Frontal cortex (tissue), 4 donors: ENCODE data around the gene TMEM141. TPM values are rescaled to one million over a fixed set of nuclear protein-coding genes. Genes with fewer than 3 reads are reported as not detected.
"Not testable (repeated sequence)": the region's sequence is repeated elsewhere in the genome, so short reads cannot be mapped to it uniquely, and the experiment has no call there.

Experiments
- DNase-seq, 2 donors: peaks; one replicate each; pipeline ENCODE4 v3.0.0; 2012; ENCODE audit warnings: low spot score in 2 of 2
- FAIRE-seq: peaks from 2 replicates; lab custom pipeline; 2012; peaks lifted over from hg19 to GRCh38; lab: Jason Lieb, UNC
- total RNA-seq: library from RNA; depleted of rRNA; stranded (reverse); fragments of >200 nt; gene quantifications from one replicate; pipeline ENCODE4 v1.2.3, GENCODE V29; 2014
- donor health status: control.
- donor health status: control.
- donor health status: control.

Gene TMEM141
- total RNA-seq, 1 donor from 2014 or later = 17.1 TPM

DNA sequence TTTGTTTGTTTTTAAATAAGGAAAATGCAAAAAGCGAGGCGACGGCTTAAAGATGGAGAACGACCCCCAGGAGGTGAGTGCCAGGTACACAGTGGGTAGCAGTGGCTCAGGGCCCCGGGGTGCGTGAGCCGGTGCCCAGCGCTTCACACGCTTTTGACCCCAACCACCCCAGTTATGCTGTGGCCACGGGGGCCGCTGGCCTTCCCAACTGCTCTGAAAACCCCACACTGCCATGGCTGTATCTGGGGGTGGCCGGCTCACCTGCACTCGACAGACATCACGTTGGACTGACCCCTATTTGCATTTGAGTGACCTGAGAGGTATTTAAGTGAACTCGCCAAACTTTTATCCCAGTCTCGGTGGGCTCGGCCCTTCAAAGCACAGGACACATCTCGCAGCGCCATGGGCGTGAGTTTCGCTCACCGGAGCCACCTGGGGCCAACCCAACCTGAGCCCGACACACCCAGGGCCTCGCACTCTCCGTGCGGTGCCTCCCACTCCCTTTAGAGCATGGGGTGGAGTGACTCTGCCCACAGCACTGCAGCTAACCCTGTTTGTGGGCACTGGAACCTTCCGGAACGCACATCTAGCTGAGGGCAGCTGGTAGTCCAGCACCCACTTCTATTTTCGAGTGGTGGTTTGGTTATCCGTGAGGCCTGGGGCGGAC, 37.5 kb downstream of the TMEM141 start:
- no peak for FAIRE-seq
- DNase-seq = no peak

DNA sequence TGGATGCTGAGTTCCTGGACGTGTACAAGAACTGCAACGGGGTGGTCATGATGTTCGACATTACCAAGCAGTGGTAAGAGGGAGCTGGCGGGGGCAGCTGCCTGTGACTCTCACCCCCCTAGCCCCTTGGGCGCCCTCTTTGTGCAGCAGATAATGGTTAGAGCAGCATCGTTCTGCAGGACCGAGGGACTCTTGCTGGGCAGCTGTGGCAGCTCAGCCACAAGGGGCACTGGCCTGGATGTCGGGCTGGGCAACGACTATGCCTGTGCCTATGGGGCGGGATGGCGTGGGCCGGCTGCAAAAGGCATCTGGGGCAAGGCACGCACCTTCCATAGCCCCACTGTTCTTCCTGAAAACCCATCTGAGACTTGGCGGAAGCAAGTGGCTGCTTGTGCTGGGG, 38.3 kb downstream of the TMEM141 start:
- FAIRE-seq (no peak), DNase-seq (no peak)

DNA sequence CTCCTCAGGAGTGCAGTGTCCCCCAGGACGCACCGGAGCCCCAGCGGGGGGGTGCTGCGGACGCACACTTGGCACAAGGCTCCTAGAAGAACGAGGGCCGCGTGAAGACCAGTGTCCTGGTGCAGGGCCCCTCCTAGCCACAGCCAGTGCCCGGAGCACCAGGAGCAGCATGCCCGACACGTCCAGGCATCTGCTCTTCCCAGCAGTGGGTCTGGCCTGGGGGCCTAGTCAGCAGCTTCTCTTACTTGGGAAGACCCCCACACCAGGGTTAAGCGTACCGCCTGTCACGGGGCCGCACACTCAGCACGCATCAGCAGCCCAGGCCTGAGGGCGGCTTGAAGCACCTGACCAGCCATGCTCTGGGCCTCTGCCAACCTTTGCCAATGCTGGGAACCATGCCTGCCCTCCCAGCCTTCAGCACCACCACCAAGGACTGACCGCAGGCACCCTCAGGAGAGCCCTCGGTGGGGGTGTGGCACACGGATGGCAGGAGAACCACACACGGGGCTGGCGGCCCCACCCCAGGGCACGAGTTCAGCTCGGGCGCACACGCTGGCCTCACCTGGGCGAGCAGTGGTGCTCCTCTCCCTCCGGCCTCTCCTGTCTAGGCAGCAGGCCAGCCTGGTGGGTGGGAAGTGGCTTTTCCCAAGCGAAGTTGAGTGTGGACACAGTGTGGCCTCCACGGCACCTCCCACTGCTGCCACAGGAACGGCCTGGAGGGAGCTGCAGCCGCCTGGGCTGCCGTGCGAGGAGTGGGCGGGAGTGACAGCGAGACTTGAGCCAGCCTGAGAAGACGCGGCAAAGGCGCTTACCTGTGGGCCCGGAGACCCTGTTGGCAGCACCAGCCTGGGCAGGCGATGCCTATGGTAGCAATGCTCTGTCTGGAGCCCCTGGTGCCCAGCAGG, 39.1 kb downstream of the TMEM141 start:
- no peak for FAIRE-seq

DNA sequence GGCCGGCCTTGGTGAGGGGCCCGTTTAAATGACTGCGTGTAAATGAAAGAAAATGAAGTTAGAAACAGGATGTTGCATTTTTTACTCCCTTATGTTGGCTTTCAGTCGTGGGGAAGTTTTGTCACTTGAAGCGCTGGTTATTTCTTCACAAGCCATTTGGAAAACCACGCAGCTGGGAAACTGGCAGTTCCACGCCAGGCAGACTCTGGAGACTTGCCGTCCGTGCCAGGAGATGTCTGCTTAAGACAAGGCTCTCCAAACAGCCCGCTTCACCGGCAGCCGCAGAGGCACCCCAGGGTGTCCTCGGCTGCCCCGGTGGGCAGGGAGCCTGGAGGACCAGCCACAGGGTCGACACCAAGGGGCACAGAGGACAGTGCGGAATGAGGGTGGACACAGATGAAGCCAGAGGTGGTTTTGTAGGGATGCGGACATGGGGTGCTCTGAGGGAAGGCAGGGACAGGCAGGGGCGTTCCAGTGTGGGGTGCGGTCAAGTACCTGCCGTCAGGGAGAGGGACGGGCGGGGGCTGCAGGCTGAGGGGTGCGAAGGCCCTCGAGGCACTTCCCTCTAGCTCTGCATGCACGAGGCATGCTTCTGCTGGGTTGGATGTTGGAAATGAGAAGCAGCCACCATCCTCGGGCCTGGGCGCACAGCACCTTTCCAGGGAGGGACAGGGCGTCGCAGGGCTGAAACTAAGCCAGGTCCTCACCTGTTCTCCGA, 40.0 kb downstream of the TMEM141 start:
- FAIRE-seq (no peak), DNase-seq (no peak)

More for the DNA sequence above, 39.1 kb downstream of the TMEM141 start:
- no peak for DNase-seq

DNA sequence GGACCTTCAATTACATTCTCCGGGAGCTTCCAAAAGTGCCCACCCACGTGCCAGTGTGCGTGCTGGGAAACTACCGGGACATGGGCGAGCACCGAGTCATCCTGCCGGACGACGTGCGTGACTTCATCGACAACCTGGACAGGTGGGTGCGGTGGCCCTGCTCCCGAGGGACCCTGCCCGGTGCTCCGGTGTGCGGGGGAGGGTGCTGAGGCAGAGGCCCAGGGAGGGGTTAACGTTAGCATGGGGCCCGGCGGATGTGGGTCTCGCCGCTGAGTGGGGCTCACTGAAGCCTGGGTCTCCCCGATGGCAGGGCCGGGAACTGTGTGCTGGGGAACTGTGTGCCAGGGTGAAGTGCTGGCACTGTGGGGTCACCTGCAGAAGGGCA, 40.6 kb downstream of the TMEM141 start:
- DNase-seq = no peak
- no peak for FAIRE-seq

DNA sequence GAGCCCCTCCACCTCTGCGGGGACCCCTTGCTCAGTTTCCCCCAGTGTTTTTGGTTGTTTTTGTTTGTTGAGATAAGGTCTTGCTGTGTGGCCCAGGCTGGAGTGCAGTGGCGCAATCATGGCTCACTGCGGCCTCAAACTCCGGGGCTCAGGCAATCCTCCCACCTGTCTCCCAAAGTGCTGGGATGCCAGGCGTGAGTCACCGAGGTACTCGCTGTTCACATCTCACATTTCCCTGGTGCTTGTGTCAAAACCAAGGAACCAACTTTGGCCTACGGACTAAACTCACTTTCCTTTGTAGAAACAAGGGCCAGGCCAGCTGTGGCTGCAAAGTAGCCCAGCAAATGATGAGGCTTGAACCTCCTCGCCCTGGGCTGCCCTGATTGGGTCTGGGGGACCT, 41.4 kb downstream of the TMEM141 start:
- FAIRE-seq (no peak), DNase-seq (no peak)

DNA sequence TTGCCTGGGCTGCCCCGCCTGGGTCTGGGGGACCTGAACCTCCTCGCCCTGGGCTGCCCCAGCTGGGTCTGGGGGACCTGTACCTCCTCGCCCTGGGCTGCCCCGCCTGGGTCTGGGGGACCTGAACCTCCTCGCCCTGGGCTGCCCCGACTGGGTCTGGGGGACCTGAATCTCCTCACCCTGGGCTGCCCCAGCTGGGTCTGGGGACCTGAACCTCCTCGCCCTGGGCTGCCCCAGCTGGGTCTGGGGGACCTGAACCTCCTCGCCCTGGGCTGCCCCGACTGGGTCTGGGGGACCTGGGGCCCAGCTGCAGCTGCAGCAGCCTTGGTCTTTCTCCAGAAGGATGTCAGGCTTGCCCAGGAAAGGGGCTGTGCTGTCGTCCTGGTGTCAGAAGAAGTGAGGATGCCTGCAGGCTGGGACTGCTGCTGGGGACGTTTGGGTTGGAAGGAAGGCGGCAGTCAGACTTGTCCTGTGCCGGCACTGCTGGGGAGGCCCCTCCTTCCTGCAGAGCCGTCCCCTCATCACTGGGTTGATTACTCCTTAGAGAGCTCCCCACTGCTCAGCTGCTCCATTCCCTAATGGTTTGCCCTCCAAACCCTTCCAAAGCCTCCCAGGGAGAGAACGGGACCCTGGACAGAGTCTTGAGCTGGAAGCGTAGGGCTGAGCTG, 42.4 kb downstream of the TMEM141 start:
- FAIRE-seq = not testable (repeated sequence)

DNA sequence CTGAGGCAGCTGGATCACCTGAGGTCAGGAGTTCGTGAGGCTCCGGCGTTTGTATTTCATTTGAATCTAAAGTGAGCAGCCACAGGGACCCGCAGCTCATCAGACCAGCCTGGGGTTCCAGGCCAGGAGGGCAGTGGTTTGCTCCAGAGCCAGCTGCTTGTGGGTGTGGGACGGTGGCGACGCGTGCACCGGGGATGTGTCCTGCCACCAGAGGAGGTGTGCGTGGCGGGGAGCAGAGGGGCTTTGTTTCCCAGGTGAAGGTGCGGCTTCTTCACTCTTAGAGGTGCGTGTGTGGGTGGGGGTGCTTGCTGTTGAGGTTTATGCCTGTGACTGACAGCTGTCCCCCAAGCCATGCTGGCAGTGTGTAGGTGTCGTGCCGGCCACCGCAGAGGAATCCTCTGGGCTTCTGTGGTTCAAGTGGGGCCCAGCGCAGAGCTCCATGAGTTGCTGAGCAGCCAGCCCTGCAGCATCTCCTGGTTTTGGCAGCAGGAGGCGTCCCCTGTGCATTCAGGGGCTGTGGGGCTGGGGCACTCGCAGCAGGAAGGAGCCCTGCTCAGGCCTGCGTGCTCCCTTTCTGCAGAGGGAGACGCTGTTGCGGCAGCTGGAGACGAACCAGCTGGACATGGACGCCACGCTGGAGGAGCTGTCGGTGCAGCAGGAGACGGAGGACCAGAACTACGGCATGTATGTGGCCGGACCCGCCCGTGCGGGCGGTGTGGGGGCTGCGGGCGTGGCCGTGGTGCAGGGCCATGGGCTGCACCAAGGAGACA, 44.2 kb downstream of the TMEM141 start:
- FAIRE-seq (no peak), DNase-seq (no peak)

More for the DNA sequence above, 42.4 kb downstream of the TMEM141 start:
- not testable (repeated sequence) for DNase-seq

DNA sequence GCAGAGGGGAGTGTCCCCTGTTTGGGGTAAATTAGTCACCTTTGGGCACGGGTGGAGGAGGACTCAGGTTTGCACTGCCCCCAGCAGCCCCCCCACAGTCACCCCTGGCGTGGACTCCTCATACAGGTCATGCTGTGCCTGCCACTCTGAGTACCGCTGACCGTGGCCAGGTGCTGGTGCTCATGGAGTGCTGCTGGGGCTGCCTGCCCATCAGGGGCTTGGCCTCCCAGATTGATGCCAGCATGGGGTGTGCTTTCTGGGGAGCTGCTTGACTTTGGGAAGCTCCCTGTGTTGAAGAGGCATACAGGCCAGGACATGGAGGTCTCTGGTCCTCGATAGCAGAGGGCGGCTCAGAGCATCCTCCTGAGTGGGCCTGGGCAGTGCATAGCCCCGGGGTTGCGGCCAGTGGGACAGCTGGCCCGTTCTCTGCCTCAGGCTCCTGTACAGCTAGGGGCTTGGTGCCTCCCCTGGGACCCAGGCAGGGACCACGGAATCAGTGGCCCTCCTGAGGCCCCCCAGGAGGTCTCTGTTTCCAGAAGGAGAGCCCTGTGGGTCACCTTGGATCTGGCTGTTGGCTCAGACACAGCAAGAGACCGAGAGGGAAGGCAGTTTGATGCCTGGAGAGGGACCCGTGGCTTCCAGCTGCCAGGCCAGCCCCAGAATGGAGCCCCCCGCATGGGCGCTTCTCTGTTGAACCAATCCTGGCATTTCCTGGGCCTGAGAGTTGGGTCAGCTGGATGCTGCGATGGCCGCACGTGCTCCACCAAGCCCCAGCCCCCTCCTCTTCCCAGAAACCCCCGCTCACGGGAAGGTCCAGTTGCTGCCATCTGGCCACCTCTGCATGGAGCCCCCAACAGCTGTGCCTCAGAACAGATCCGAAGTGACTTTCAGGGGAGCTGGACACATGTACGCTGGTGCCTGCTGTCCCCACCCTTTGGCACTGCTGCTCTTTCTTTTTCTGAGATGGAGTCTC, 45.1 kb downstream of the TMEM141 start:
- FAIRE-seq (no peak), DNase-seq (no peak)

DNA sequence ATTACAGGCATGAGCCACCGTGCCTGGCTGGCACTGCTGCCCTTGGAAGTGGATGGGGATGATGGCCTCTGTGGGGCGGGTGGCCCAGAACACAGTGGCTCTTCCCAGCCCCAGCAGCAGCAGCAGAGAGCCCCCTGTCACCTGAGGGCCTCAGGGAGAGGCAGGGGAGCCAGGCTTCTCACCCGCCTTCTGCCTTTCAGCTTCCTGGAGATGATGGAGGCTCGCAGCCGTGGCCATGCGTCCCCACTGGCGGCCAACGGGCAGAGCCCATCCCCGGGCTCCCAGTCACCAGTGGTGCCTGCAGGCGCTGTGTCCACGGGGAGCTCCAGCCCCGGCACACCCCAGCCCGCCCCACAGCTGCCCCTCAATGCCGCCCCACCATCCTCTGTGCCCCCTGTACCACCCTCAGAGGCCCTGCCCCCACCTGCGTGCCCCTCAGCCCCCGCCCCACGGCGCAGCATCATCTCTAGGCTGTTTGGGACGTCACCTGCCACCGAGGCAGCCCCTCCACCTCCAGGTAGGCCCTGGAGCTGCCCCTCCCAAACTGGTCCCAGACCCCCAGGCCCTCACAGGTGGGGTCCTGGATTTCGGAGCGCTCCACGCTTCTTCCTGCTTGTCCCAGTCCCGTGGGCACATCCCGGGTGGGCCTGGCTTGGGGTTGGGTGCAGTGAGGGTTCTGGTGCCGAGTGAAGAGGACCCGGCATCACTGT, 46.2 kb downstream of the TMEM141 start:
- no peak for FAIRE-seq
- no peak for DNase-seq

DNA sequence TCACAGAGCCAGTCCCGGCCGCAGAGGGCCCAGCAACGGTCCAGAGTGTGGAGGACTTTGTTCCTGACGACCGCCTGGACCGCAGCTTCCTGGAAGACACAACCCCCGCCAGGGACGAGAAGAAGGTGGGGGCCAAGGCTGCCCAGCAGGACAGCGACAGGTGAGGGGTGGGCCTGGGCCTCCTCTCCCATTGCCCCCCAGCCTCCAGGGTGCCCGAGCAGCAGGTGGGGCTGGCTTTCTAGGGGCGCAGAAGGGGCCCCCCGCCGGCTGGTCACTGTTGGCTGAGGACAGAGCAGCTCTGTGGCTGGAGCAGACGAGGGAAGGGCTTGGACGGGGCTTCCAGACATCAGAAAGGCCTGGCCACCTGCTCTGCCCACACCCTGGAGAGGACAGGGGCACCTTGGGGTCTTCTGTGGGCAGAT, 46.7 kb downstream of the TMEM141 start:
- DNase-seq, FAIRE-seq: not testable (repeated sequence)

DNA sequence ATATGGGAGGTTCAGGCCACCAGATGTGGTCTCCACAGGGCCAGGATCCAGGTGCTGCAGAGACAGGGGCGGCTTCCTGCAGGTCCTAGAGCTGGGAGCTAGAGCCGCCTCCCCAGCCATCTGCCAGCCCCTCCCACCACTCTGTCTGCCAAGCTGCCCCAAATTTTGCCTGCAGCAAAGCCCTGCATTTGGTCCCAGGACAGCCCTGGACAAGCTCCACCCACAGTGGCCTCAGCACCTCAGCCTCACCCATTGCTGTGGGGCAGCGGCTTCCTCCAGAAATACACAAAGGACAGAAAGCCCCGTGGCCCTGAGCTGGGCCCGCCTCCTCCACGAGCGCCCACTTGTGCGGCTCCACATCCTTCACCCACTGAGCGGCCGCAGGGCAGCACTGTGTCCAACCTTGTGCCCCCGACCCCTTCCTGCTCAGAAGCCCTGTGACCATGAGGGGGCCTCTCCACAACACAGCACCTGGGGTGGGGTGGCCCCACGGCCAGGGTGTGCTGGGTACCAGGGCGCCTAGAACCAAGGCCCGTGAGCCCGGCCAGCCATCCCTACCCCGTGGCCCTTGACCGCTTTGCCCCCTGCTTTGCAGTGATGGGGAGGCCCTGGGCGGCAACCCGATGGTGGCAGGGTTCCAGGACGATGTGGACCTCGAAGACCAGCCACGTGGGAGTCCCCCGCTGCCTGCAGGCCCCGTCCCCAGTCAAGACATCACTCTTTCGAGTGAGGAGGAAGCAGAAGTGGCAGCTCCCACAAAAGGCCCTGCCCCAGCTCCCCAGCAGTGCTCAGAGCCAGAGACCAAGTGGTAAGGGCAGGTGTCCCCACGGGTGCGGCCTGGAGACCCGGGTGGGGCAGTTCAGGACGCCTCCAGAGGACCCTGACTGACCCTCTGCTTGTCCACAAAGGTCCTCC, 47.4 kb downstream of the TMEM141 start:
- no peak for DNase-seq
- FAIRE-seq = no peak

DNA sequence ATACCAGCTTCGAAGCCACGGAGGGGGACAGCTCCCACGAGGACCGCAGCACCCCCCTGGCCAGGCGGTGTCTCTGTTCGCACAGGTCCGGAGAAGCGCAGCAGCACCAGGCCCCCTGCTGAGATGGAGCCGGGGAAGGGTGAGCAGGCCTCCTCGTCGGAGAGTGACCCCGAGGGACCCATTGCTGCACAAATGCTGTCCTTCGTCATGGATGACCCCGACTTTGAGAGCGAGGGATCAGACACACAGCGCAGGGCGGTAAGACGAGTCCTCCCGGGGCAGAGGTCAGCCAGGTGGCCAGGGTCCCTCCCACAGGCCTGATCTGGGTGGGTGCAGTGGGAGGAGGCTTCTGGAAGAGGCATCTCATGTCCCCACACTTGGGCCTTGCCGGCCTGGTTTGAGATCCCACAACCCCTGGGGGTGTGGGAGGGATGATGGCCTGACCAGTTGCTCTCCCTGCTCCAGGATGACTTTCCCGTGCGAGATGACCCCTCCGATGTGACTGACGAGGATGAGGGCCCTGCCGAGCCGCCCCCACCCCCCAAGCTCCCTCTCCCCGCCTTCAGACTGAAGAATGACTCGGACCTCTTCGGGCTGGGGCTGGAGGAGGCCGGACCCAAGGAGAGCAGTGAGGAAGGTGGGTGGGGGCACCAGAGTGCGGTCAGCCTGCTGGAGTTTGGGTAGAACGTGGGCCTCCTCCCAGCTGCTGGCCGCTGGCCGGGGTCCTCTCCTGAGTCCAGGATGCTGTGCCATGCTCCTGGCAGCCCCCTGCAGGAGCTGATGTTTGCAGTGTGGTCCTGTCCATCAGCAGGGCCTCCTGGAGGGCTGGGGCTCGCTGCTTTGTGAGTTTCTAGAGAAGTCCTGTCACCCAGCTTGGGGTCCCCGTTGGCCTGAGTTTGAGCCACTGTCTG, 48.3 kb downstream of the TMEM141 start:
- FAIRE-seq = no peak
- no peak for DNase-seq

DNA sequence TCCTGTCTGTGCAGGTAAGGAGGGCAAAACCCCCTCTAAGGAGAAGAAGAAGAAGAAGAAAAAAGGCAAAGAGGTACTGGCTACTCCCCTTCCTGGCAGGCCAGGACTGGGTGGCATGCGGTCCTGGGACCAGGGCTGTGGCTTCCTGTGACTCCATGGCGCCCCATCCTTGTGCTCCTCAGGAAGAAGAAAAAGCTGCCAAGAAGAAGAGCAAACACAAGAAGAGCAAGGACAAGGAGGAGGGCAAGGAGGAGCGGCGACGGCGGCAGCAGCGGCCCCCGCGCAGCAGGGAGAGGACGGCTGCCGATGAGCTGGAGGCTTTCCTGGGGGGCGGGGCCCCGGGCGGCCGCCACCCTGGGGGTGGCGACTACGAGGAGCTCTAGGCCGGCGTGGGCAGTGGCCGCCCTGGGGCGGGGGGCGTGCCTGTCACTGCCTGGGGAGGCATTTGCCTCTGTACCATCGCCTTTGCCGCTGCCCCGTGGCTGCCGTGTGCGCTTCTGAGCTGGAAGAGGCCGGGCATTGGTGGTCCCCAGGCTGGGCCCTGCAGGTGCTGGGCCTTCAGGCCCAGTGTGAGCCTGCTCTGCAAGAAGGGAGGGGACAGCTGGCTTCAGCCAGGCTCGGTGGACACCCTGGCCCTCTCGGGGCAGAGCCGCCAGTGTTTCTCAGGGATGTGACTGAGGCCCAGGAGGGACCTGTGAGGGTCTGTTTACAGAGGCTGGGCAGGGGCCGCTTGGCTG, 49.2 kb downstream of the TMEM141 start:
- no peak for FAIRE-seq
- no peak for DNase-seq
